Right lobe of liver (tissue), 6 donors: ENCODE results near the gene PRR16. TPM values are rescaled to one million over a fixed set of nuclear protein-coding genes. Genes with fewer than 3 reads are reported as not detected.

Source experiments
- ATAC-seq, 4 donors: fragments of 200-7000 bp; cut with Tn5 transposase; one replicate each; pipeline ENCODE4 v1.9.1; 2020; ENCODE audit warnings: mild to moderate bottlenecking in 4 of 4, moderate library complexity in 4 of 4
- DNase-seq, 3 donors: peaks; one replicate each; pipeline ENCODE4 v3.0.0-alpha.2; 2020
- H3K27ac ChIP-seq, 3 donors: fragments of 200-600 bp; one replicate each; pipeline ENCODE4 v1.8.0; 2022
- H3K27me3 ChIP-seq, 2 donors: fragments of 200-600 bp; one replicate each; pipeline ENCODE4 v1.8.0; 2022
- H3K36me3 ChIP-seq, 4 donors: fragments of 200-600 bp; sonication (generic) in 1 of 4; one replicate each; pipeline versions ENCODE4 v1.5.1 to v1.8.0; 2017 to 2022; ENCODE audit warnings: control low read depth in 1 of 4
- H3K4me1 ChIP-seq, 4 donors: fragments of 200-600 bp; sonication (generic) in 1 of 4; one replicate each; pipeline versions ENCODE4 v1.5.1 to v1.8.0; 2017 to 2022; ENCODE audit warnings: control low read depth in 1 of 4
- H3K4me3 ChIP-seq, 3 donors: fragments of 200-600 bp; one replicate each; pipeline ENCODE4 v1.8.0; 2022
- H3K9me3 ChIP-seq, 4 donors: fragments of 200-600 bp; sonication (generic) in 1 of 4; one replicate each; pipeline versions ENCODE4 v1.5.1 to v1.8.0; 2017 to 2022; ENCODE audit warnings: control low read depth in 1 of 4
- POLR2A ChIP-seq: fragments of 450-650 bp; IDR thresholded peaks from one replicate; pipeline ENCODE4 v1.6.1; 2017; ENCODE audit warnings: antibody characterized with exemption, mild to moderate bottlenecking
- WGBS: methylation state at CpG from one replicate; pipeline ENCODE4 v1.1.6; 2018; ENCODE audit warnings: low coverage, low lambda C conversion rate; ENCODE audit not compliant: insufficient coverage; ENCODE audit errors: missing lambda C conversion rate; 5-methylcytosine and 5-hydroxymethylcytosine counted together
- intact Hi-C, 2 donors: fragments of 100-400 bp; cut with DNase I; formaldehyde crosslinking; loops; one replicate each; pipeline versions ENCODE4 v1.11.2 to v1.14.1; 2022
- total RNA-seq, 6 experiments: library from RNA; depleted of rRNA in 2 of 6; stranded (reverse); fragments of >200 nt in 2 of 6; fragmentation: NEBNext Ultra II Directional in 3 of 6; extraction: Animal tissue kit (Norgen Biotek cat#: 25700) in 3 of 6; gene quantifications; one replicate each; pipeline versions ENCODE4 v1.1.0 to v1.2.4, GENCODE V29; 2016 to 2023
- TF ChIP-seq, protein P1 (sequence below), 4 donors: fragments of 200-600 bp in 3 of 4; fragments of 450-650 bp in 1 of 4; IDR thresholded peaks; one replicate each; pipeline versions ENCODE4 v1.5.1 to v1.8.0; 2016 to 2022; ENCODE audit warnings: antibody characterized with exemption in 4 of 4, mild to moderate bottlenecking in 2 of 4
- donor health status: DM: no; HTN: yes; CAD: no.
- donor health status: DM: no; HTN: no; CAD: no.
- donor health status: DM: no; HTN: no; CAD: no.
- donor health status: DM: no; HTN: yes; CAD: no.
- donor health status: DM: no; HTN: yes; CAD: no.

Gene PRR16
- total RNA-seq, 6 experiments from 2014 or later: 0.16 to 1.2 (median 0.39) TPM; not detected in 1

- H3K36me3 ChIP-seq: no peaks in the 10 kb centered on the region
- WGBS: 43% methylated on average over 2 of the region's 2 CpGs
- no peaks in the 10 kb centered on the region for H3K4me1 ChIP-seq
- H3K9me3 ChIP-seq: no peaks in the 10 kb centered on the region
- H3K27ac ChIP-seq: no peak overlapping the region
- H3K4me3 ChIP-seq: no peak overlapping the region
- peaks cover 0 to under 1% of the 10 kb centered on the region in 2 donors for H3K27me3 ChIP-seq
- intact Hi-C loops: no loop called here
- ATAC-seq: no peak
- TF ChIP-seq, protein P1, sequence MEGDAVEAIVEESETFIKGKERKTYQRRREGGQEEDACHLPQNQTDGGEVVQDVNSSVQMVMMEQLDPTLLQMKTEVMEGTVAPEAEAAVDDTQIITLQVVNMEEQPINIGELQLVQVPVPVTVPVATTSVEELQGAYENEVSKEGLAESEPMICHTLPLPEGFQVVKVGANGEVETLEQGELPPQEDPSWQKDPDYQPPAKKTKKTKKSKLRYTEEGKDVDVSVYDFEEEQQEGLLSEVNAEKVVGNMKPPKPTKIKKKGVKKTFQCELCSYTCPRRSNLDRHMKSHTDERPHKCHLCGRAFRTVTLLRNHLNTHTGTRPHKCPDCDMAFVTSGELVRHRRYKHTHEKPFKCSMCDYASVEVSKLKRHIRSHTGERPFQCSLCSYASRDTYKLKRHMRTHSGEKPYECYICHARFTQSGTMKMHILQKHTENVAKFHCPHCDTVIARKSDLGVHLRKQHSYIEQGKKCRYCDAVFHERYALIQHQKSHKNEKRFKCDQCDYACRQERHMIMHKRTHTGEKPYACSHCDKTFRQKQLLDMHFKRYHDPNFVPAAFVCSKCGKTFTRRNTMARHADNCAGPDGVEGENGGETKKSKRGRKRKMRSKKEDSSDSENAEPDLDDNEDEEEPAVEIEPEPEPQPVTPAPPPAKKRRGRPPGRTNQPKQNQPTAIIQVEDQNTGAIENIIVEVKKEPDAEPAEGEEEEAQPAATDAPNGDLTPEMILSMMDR (IDR thresholded peaks at IDR 0.05): no peak
- no peak for TF ChIP-seq POLR2A
- DNase-seq: no peak
Observed at GRCh38 chr5:120540097-120540496, 76.0 kb downstream of the PRR16 start.

DNA sequence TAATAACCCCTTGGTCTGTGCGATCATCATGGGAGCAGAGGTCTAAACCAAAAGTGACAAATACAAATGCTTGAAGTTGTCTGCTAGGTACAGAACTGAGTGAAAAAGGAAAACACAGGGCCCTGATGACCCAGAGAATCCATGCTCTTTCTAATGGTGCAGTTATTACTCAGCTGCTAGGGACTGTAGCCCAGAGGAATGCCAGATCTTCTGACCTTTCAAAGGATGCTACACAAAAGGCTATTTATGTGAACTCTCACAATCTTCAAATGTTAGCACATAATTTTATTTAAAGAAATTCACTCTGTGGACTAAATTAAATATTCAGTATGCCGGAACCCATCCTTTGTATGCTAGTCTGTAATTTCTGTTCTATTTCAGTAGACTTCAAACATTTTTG, 79.9 kb downstream of the PRR16 start:
- DNase-seq (no peak), ATAC-seq (no peak)
- no peaks in the 10 kb centered on the region for H3K4me1 ChIP-seq
- intact Hi-C loops: no loop called here
- H3K4me3 ChIP-seq: no peak overlapping the region
- H3K27ac ChIP-seq: no peak overlapping the region
- peaks cover 0 to 6% of the 10 kb centered on the region in 2 donors for H3K27me3 ChIP-seq
- TF ChIP-seq, protein P1 (IDR thresholded peaks at IDR 0.05): no peak
- TF ChIP-seq POLR2A: no peak
- WGBS: 64% methylated on average over 2 of the region's 2 CpGs
- H3K36me3 ChIP-seq: no peaks in the 10 kb centered on the region
- no peaks in the 10 kb centered on the region for H3K9me3 ChIP-seq

DNA sequence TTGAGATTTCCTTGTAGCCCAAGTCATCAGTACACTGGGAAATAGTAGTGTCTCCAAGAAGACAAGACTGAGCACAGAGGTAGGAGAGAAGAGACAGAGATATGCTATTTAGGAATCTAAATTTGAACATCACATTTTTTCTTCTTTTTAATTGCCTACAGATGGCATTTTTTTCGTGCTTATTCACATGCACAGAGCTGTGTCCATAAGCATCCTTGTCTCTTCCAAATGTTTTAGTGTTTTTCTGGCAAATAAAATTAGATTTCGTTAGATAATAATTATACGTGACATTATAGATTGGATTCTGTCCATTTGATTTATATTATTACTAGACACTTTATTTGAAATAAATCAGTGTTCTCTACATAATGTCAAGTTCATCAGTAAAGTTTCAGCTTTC, 80.9 kb downstream of the PRR16 start:
- DNase-seq (no peak), ATAC-seq (no peak)
- Histone ChIP-seq H3K27ac (no peak overlapping the region), H3K4me3 (no peak overlapping the region), H3K9me3 (no peaks in the 10 kb centered on the region), H3K27me3 (peaks cover 0 to 6% of the 10 kb centered on the region in 2 donors), H3K36me3 (no peaks in the 10 kb centered on the region), H3K4me1 (no peaks in the 10 kb centered on the region)
- no peak for TF ChIP-seq POLR2A
- TF ChIP-seq, protein P1 (IDR thresholded peaks at IDR 0.05): no peak
- intact Hi-C loops: no loop called here
- WGBS: 48% methylated on average over 3 of the region's 3 CpGs

GRCh38 chr5:120545951-120546350, 81.9 kb downstream of the PRR16 start:
- Histone ChIP-seq H3K4me1 (no peaks in the 10 kb centered on the region), H3K36me3 (no peaks in the 10 kb centered on the region), H3K9me3 (no peaks in the 10 kb centered on the region), H3K4me3 (no peak overlapping the region), H3K27me3 (peaks cover 0 to 6% of the 10 kb centered on the region in 2 donors), H3K27ac (no peak overlapping the region)
- no peak for ATAC-seq
- 32% methylated on average over 3 of the region's 3 CpGs for WGBS
- TF ChIP-seq, protein P1 (IDR thresholded peaks at IDR 0.05): no peak
- no peak for TF ChIP-seq POLR2A
- intact Hi-C loops: no loop called here
- no peak for DNase-seq

- Histone ChIP-seq H3K9me3 (no peaks in the 10 kb centered on the region), H3K27me3 (peaks cover 0 to 6% of the 10 kb centered on the region in 2 donors), H3K27ac (no peak overlapping the region), H3K4me3 (no peak overlapping the region), H3K36me3 (no peaks in the 10 kb centered on the region), H3K4me1 (no peaks in the 10 kb centered on the region)
- 100% methylated on average over 2 of the region's 2 CpGs for WGBS
- intact Hi-C loops: no loop called here
- TF ChIP-seq POLR2A: no peak
- TF ChIP-seq, protein P1 (IDR thresholded peaks at IDR 0.05): no peak
- DNase-seq: no peak
- ATAC-seq: no peak
Observed at GRCh38 chr5:120546922-120547321, 82.8 kb downstream of the PRR16 start.
